Left lung (tissue), 10 donors: ENCODE results near the gene TMEM135. TPM values are rescaled to one million over a fixed set of nuclear protein-coding genes. Genes with fewer than 3 reads are reported as not detected.

Experiments
- ATAC-seq: fragments of 200-7000 bp; cut with Tn5 transposase; one replicate; pipeline ENCODE4 v1.9.1; 2020; ENCODE audit warnings: moderate library complexity
- DNase-seq, 4 donors: peaks; one replicate each; pipeline ENCODE4 v3.0.0-alpha.2; 2013 to 2020
- H3K27ac ChIP-seq, 2 donors: fragments of 200-600 bp; sonication (generic) in 1 of 2; one replicate each; pipeline versions ENCODE4 v1.5.0 to v1.8.0; 2020 to 2021
- H3K27me3 ChIP-seq, 2 donors: fragments of 200-600 bp; sonication (generic) in 1 of 2; one replicate each; pipeline versions ENCODE4 v1.5.0 to v1.8.0; 2020 to 2021
- H3K36me3 ChIP-seq, 2 donors: fragments of 200-600 bp; sonication (generic) in 1 of 2; one replicate each; pipeline versions ENCODE4 v1.5.0 to v1.8.0; 2020 to 2021
- H3K4me1 ChIP-seq, 2 donors: fragments of 200-600 bp; one replicate each; pipeline ENCODE4 v1.8.0; 2021
- H3K4me3 ChIP-seq, 2 donors: fragments of 200-600 bp; sonication (generic) in 1 of 2; one replicate each; pipeline versions ENCODE4 v1.5.0 to v1.8.0; 2020 to 2021; ENCODE audit warnings: mild to moderate bottlenecking in 1 of 2
- H3K9me3 ChIP-seq, 2 donors: fragments of 200-600 bp; sonication (generic) in 1 of 2; one replicate each; pipeline versions ENCODE4 v1.5.0 to v1.8.0; 2020 to 2021
- intact Hi-C, 2 donors: fragments of 100-400 bp; cut with DNase I; formaldehyde crosslinking; loops; one replicate each; pipeline versions ENCODE4 v1.11.2 to v1.14.2; 2022
- polyA plus RNA-seq, 6 donors: library from polyadenylated mRNA; unstranded; fragments of 120-200 nt; gene quantifications; one replicate each; pipeline ENCODE4 v1.2.1, GENCODE V29; 2013; ENCODE audit not compliant: insufficient read length in 6 of 6
- total RNA-seq, 2 donors: library from RNA; stranded (reverse); fragmentation: NEBNext Ultra II Directional; extraction: Animal tissue kit (Norgen Biotek cat#: 25700); gene quantifications; one replicate each; pipeline ENCODE4 v1.2.1, GENCODE V29; 2021
- TF ChIP-seq, protein P1 (sequence below), 2 donors: fragments of 200-600 bp; sonication (generic) in 1 of 2; IDR thresholded peaks; one replicate each; pipeline versions ENCODE4 v1.5.0 to v1.8.0; 2021; ENCODE audit warnings: antibody characterized with exemption in 2 of 2
- donor health status: DM: no; HTN: yes; CAD: no.
- donor health status: DM: no; HTN: no; CAD: no.

The TMEM135 gene
- total and polyA plus RNA-seq, 8 donors: 21.3 to 33.4 (median 27.2) TPM

DNA sequence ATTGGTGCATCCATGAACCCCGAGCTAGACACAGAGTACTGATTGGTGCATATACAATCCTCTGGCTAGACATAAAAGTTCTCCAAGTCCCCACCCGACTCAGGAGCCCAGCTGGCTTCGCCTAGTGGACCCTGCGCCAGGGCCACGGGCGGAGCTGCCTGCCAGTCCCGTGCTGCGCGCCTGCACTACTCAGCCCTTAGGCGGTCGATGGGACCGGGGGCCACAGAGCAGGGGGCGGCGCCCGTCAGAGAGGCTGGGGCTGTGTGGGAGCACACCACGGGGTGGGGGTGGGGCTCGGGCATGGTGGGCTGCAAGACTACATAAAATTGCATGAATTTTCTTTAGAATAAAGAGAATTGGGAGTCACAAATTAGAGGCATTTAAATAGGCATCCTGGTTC lies 248.6 kb downstream of the TMEM135 start:
- H3K4me3 ChIP-seq: no peak overlapping the region
- H3K4me1 ChIP-seq: peaks cover under 1 to 1% of the 10 kb centered on the region in 2 donors
- TF ChIP-seq, protein P1, sequence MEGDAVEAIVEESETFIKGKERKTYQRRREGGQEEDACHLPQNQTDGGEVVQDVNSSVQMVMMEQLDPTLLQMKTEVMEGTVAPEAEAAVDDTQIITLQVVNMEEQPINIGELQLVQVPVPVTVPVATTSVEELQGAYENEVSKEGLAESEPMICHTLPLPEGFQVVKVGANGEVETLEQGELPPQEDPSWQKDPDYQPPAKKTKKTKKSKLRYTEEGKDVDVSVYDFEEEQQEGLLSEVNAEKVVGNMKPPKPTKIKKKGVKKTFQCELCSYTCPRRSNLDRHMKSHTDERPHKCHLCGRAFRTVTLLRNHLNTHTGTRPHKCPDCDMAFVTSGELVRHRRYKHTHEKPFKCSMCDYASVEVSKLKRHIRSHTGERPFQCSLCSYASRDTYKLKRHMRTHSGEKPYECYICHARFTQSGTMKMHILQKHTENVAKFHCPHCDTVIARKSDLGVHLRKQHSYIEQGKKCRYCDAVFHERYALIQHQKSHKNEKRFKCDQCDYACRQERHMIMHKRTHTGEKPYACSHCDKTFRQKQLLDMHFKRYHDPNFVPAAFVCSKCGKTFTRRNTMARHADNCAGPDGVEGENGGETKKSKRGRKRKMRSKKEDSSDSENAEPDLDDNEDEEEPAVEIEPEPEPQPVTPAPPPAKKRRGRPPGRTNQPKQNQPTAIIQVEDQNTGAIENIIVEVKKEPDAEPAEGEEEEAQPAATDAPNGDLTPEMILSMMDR (IDR thresholded peaks at IDR 0.05): no peak
- no peak for ATAC-seq
- no peaks in the 10 kb centered on the region for H3K36me3 ChIP-seq
- H3K27me3 ChIP-seq: no peaks in the 10 kb centered on the region
- intact Hi-C loops: no loop called here
- peak in 1 of 4 donors; percentile 79 for DNase-seq
- H3K9me3 ChIP-seq: no peaks in the 10 kb centered on the region
- H3K27ac ChIP-seq: no peak overlapping the region

DNA sequence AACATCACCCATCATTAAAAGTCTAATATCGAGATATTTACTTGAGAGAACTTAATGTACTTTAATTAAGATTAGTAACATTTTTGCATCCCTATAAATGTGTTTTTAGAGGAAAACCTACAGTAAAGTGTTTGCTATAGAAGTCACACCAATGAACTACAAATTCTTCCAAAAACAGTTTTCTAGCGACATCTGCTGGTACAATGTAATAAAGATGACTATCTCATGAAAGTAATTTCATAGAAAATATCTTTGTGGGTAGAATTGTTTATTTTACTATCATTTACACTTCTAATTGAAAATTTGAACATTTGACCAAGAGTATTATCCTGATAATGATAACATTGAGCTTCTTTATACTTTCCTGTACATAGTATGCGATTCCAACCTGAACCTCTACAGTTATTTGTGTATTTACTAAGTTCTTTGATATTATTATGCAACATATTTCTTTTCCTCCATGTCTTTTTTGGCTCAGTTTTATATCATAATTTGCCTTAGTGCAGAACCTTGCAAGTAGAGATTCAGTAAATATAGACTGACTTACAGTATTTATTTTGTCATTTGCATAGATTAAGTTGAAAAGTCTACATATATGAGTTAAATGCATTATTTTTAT lies 252.7 kb downstream of the TMEM135 start:
- DNase-seq (peak in 2 of 4 donors; percentile 58 to 67), ATAC-seq (peak; percentile 63)
- TF ChIP-seq, protein P1 (IDR thresholded peaks at IDR 0.05): peak; percentile 34 to 49
- Histone ChIP-seq H3K9me3 (no peaks in the 10 kb centered on the region), H3K36me3 (no peaks in the 10 kb centered on the region), H3K27ac (no peak overlapping the region), H3K27me3 (no peaks in the 10 kb centered on the region), H3K4me1 (no peaks in the 10 kb centered on the region), H3K4me3 (no peak overlapping the region)
- intact Hi-C loops: loop anchor here in 1 of 2 donors (5.0 kb wide), 2 partner anchors 353 to 423 kb away; no protein-coding TSS in a partner anchor

DNA sequence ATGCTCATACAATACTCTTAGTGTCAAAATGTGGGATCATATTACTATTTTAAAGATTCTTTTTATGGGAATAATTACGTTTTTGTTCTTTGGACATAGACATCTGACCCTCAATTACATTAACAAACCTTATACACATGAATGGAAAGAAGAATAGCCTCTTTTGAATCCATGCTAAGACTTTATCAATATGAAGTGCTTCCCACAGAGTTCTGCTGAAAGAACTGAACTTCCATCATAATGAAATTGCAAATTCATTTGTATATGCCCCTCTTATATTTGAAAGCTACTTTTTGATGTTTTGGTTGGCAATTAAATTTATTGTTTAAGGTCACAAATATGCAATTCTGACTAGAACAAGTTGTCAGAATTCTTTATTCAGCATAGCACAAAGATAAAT lies 254.9 kb downstream of the TMEM135 start:
- H3K4me1 ChIP-seq: no peaks in the 10 kb centered on the region
- no peaks in the 10 kb centered on the region for H3K9me3 ChIP-seq
- intact Hi-C loops: loop anchor here in 1 of 2 donors (5.0 kb wide), 2 partner anchors 355 to 425 kb away; no protein-coding TSS in a partner anchor
- H3K36me3 ChIP-seq: no peaks in the 10 kb centered on the region
- H3K27ac ChIP-seq: no peak overlapping the region
- ATAC-seq (no peak), DNase-seq (no peak)
- TF ChIP-seq, protein P1 (IDR thresholded peaks at IDR 0.05): no peak
- H3K4me3 ChIP-seq: no peak overlapping the region
- H3K27me3 ChIP-seq: no peaks in the 10 kb centered on the region

DNA sequence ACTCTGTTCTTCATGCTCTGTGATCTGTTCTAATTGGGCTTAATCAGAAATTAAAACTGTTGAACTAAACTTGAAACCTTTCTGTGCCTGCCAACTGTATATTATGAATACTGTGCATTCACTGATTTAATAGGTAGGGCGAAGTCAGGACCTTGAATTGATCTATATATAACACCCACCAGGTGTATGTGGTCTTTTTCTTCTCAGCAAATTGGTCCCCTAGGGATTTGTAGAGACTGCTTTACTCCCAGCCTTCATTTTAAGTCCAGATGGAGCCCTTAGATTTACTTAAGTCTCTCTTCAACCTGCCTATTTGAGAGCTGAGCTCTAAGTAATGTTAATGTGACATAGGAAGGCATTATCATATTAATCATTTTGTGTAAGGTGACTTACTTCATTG lies 257.5 kb downstream of the TMEM135 start:
- Histone ChIP-seq H3K27ac (no peak overlapping the region), H3K9me3 (peaks cover 0 to 4% of the 10 kb centered on the region in 2 donors), H3K36me3 (no peaks in the 10 kb centered on the region), H3K4me1 (no peaks in the 10 kb centered on the region), H3K4me3 (no peak overlapping the region), H3K27me3 (no peaks in the 10 kb centered on the region)
- TF ChIP-seq, protein P1 (IDR thresholded peaks at IDR 0.05): no peak
- DNase-seq: no peak
- intact Hi-C loops: no loop called here
- ATAC-seq: no peak

DNA sequence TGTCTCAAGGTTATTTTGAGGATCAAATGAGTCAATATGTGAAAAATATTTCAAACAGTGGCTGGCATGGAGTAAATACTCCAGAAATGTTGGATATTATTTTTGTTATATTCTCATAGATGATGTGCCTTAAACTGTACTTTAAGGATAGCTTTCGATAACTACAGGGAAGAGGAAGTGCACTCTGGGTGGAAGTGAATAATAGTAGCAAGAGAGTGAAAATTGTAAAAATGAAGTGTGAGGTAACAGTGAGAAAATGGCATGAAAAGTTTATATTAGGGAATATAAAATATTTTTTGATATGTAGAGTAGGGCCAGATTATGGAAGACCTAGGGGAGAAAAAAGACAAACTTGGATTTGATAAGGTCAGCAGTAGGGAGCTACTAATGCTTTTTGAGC lies 258.9 kb downstream of the TMEM135 start:
- TF ChIP-seq, protein P1 (IDR thresholded peaks at IDR 0.05): no peak
- Histone ChIP-seq H3K36me3 (no peaks in the 10 kb centered on the region), H3K4me1 (no peaks in the 10 kb centered on the region), H3K27me3 (no peaks in the 10 kb centered on the region), H3K9me3 (peaks cover 0 to 4% of the 10 kb centered on the region in 2 donors), H3K27ac (no peak overlapping the region), H3K4me3 (no peak overlapping the region)
- DNase-seq: no peak
- ATAC-seq: no peak
- intact Hi-C loops: no loop called here
